Measurements from ENCODE around the gene RNF149.

DNA sequence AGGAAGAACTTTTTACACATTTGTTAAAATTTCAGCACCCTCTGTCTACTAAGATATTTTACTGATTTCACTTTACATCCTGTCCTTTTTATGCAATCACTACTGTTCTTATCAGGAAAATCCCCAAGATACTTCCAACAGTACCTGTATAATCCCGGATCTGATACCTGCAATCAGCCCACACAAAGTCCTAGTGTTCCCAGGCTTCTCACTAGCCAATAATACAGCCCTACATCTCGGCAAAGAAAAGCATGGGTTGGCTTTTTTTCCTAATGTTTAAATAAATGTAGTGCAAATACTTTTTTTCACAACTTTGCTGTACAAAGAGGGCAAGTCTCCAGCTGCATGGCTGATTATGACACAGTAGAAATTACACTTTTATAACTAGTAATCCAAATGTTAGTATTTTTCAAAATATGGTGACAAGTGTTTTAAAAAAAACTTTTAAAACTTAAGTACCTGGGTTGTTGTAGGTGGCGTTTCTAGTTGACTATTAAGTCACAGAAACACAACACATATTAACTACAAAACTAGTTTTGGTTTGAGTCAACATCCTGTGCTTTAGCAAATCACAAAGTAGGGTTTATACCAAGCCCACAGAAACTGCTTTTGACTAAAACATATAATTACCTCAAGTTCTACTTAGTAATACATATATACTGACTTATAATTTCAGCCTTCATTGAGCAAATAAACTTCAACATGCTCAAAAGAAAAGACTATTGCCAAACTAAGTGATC lies 36.3 kb downstream of the RNF149 start:
- TF ChIP-seq POLR2A (IDR thresholded peaks at IDR 0.05): no peak
- TF ChIP-seq, protein P1, sequence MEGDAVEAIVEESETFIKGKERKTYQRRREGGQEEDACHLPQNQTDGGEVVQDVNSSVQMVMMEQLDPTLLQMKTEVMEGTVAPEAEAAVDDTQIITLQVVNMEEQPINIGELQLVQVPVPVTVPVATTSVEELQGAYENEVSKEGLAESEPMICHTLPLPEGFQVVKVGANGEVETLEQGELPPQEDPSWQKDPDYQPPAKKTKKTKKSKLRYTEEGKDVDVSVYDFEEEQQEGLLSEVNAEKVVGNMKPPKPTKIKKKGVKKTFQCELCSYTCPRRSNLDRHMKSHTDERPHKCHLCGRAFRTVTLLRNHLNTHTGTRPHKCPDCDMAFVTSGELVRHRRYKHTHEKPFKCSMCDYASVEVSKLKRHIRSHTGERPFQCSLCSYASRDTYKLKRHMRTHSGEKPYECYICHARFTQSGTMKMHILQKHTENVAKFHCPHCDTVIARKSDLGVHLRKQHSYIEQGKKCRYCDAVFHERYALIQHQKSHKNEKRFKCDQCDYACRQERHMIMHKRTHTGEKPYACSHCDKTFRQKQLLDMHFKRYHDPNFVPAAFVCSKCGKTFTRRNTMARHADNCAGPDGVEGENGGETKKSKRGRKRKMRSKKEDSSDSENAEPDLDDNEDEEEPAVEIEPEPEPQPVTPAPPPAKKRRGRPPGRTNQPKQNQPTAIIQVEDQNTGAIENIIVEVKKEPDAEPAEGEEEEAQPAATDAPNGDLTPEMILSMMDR (IDR thresholded peaks at IDR 0.05 in 8 of 11, conservative IDR thresholded peaks at IDR 0.05 in 3 of 11): no peak
